A673 (cell line): ENCODE results near the gene CRIP1. TPM values are rescaled to one million over a fixed set of nuclear protein-coding genes. Genes with fewer than 3 reads are reported as not detected.

ENCODE experiments used
- BruUV-seq: library from RNA; stranded (reverse); fragments of 400-500 nt; replicated peaks from 2 replicates; lab custom pipeline; 2021; lab: Mats Ljungman, UMichigan
- CTCF ChIA-PET: fragments of 300-600 bp; sonication (Branson Sonifier 250); formaldehyde crosslinking; loops from one replicate; lab custom pipeline; 2022; ENCODE audit warnings: antibody characterized with exemption; lab: Charles Lee
- POLR2A ChIA-PET: fragments of 300-600 bp; sonication (Branson Sonifier 250); formaldehyde crosslinking; loops from one replicate; lab custom pipeline; 2022; ENCODE audit warnings: antibody characterized with exemption; ENCODE audit not compliant: low non-redundant PET; lab: Charles Lee
- DNase-seq: peaks from one replicate; pipeline ENCODE4 v3.0.0-alpha.2; 2015; ENCODE audit warnings: low spot score
- H3K27ac ChIP-seq: fragments of 200-600 bp; sonication (generic); 2 replicates; pipeline ENCODE4 v1.5.1; 2016; ENCODE audit warnings: mixed run types, low read depth, mild to moderate bottlenecking, mixed read lengths, antibody characterized with exemption, low read length; ENCODE audit not compliant: poor library complexity, severe bottlenecking
- H3K27me3 ChIP-seq: fragments of 200-600 bp; sonication (generic); replicated peaks from 2 replicates; pipeline ENCODE4 v1.6.1; 2017; ENCODE audit warnings: mixed run types, low read depth, mild to moderate bottlenecking, mixed read lengths, antibody characterized with exemption, low read length; ENCODE audit not compliant: insufficient read depth, poor library complexity
- H3K36me3 ChIP-seq: fragments of 200-600 bp; sonication (generic); 2 replicates; pipeline ENCODE4 v1.6.1; 2016; ENCODE audit warnings: mixed run types, mild to moderate bottlenecking, mixed read lengths, antibody characterized with exemption, low read length; ENCODE audit not compliant: insufficient read depth, poor library complexity, severe bottlenecking
- H3K4me1 ChIP-seq: fragments of 200-600 bp; sonication (generic); 2 replicates; pipeline ENCODE4 v1.6.1; 2017; ENCODE audit warnings: mixed run types, mild to moderate bottlenecking, mixed read lengths, antibody characterized with exemption, low read length; ENCODE audit not compliant: insufficient read depth, poor library complexity, severe bottlenecking
- H3K4me3 ChIP-seq: fragments of 200-600 bp; sonication (generic); 2 replicates; pipeline ENCODE4 v1.5.1; 2016; ENCODE audit warnings: low read depth, mixed run types, mild to moderate bottlenecking, mixed read lengths, low read length; ENCODE audit not compliant: poor library complexity, severe bottlenecking
- H3K9me3 ChIP-seq: fragments of 200-600 bp; sonication (generic); 2 replicates; pipeline ENCODE4 v1.6.1; 2016; ENCODE audit warnings: mixed run types, low read depth, mild to moderate bottlenecking, mixed read lengths, antibody characterized with exemption, low read length; ENCODE audit not compliant: poor library complexity, severe bottlenecking
- EZH2 ChIP-seq: fragments of 200-600 bp; sonication (generic); IDR thresholded peaks from 2 replicates; pipeline ENCODE4 v1.6.1; 2017; ENCODE audit warnings: borderline replicate concordance, low read depth, mild to moderate bottlenecking, mixed read lengths, antibody characterized with exemption, low read length; ENCODE audit not compliant: poor library complexity, severe bottlenecking
- intact Hi-C: fragments of 100-400 bp; cut with micrococcal nuclease; formaldehyde crosslinking; loops from one replicate; pipeline ENCODE4 v1.10.0; 2022; ENCODE audit not compliant: unreplicated experiment
- total RNA-seq: library from RNA; stranded (reverse); gene quantifications from 2 replicates; pipeline ENCODE4 v1.2.3, GENCODE V29; 2021
- TF ChIP-seq, protein P1 (sequence below): fragments of 300-800, 200-600 bp; sonication (generic); conservative IDR thresholded peaks from 2 replicates; pipeline ENCODE4 v1.5.1; 2017; ENCODE audit warnings: low read depth, mild to moderate bottlenecking, antibody characterized with exemption, low read length, moderate library complexity, mixed read lengths

Gene CRIP1
- total RNA-seq, 1 experiment from 2014 or later: 47.7 TPM

DNA sequence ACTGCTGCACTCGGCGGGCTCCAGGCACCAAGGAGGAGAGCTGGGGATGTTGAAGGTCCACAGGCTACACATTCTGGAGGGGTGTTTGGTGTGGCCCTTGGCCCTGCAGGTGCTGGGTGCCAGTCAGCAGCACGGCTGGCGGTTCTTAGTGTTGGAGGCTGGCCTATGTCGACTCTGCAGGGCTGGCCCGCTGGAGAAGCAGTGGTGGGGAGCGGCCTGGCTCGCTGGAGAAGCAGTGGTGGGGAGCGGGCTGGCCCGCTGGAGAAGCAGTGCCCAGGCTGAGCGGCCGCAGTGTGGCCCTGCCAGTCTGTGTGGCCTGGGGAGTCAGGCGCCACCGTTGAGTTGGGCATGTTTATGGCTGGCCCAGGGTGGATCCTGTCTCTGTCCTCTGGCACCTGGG is 39.7 kb upstream of the CRIP1 start:
- no peak overlapping the region for H3K4me3 ChIP-seq
- CTCF ChIA-PET: no interaction called here

DNA sequence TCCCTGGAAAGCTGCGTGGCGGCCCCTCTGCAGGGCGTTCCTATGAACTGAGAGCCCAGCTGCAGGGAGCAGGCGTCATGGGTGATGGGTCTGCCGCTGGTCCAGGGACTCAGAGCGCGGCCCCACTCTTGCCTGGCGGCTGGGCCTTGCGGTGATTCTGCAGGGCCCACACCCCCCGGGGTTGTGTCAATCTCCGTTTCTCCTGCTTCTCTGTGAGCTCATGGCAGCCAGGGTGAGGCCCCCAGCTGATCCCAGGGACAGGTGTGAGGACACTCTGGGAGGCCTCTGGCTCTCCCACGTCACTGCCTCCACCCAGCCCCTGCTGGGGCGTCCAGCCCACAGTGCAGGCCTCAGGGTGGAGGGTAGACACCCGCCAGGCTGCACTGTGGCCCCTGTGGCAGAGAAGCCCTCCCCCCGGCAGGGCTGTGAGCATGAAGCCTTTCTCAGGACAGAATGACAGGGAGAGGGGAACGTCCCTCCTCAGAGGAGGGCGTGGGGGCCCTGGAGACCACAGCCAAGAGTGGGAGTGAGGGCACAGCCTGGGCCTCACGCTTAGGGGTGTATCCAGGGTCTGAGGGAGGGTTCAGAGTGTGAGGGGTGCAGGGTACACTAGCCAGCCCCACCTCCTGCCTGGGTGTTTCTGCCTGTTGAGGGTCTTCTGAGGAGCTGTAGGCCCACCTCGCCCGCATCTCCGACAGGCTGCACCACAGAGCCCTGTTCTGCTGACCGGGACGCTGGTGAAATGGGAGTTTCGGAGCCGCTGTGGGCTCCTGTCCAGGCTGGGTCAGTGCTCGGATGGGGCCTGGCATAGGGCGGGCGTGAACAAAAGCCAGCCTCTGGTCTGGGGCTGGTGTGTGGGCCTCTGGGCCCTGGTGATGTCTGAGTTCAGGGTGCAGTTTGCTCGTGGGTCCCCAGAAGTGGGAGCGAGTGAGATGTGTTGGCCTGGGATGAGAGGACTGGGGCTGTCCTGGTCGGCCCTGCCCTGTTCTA is 38.7 kb upstream of the CRIP1 start:
- peak overlapping the region; percentile 53 for H3K27ac ChIP-seq
- no peaks in the 10 kb centered on the region for H3K9me3 ChIP-seq
- DNase-seq: no peak
- H3K36me3 ChIP-seq: peaks cover 56% of the 10 kb centered on the region
- CTCF ChIA-PET: interaction anchor here (0.6 to 1.1 kb wide), 2 partner anchors 10 to 23 kb away, joined by 4 to 5 read pairs; no protein-coding TSS in a partner anchor
- BruUV-seq: no TSS peak
- no peak for TF ChIP-seq EZH2
- TF ChIP-seq, protein P1, sequence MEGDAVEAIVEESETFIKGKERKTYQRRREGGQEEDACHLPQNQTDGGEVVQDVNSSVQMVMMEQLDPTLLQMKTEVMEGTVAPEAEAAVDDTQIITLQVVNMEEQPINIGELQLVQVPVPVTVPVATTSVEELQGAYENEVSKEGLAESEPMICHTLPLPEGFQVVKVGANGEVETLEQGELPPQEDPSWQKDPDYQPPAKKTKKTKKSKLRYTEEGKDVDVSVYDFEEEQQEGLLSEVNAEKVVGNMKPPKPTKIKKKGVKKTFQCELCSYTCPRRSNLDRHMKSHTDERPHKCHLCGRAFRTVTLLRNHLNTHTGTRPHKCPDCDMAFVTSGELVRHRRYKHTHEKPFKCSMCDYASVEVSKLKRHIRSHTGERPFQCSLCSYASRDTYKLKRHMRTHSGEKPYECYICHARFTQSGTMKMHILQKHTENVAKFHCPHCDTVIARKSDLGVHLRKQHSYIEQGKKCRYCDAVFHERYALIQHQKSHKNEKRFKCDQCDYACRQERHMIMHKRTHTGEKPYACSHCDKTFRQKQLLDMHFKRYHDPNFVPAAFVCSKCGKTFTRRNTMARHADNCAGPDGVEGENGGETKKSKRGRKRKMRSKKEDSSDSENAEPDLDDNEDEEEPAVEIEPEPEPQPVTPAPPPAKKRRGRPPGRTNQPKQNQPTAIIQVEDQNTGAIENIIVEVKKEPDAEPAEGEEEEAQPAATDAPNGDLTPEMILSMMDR: no peak
- H3K4me1 ChIP-seq: peaks cover 4% of the 10 kb centered on the region
- no peak overlapping the region for H3K4me3 ChIP-seq
- intact Hi-C loops: loop anchor here (2.0 kb wide), 1 partner anchor 41 kb away; no protein-coding TSS in a partner anchor
- POLR2A ChIA-PET: no interaction called here
- no peaks in the 10 kb centered on the region for H3K27me3 ChIP-seq

More for the DNA sequence above, 39.7 kb upstream of the CRIP1 start:
- Histone ChIP-seq H3K27me3 (no peaks in the 10 kb centered on the region), H3K36me3 (peaks cover 54% of the 10 kb centered on the region), H3K9me3 (no peaks in the 10 kb centered on the region), H3K4me1 (peaks cover 4% of the 10 kb centered on the region), H3K27ac (no peak overlapping the region)
- intact Hi-C loops: no loop called here
- BruUV-seq: no TSS peak
- TF ChIP-seq, protein P1: no peak
- no peak for TF ChIP-seq EZH2
- POLR2A ChIA-PET: no interaction called here
- no peak for DNase-seq

DNA sequence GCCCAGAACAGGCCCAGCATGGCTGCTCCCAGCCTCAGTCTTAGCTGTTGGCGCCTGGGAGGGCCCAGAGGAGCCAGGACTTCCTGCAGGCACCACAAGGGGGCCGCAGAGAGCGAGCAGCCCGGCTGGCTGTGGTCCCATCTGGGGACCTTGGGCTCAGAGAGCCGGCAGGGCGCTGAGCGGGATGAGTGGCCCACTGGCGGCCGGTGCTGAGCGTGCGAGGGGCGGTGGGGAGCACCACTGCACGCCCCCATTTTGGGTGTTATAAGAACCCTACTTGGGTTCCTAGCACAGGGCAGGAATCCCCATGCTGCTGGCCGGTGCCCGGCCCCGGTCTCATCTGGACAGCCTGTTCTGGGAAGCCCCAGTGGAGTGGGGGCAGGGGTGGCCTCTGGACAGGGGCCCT is 38.0 kb upstream of the CRIP1 start:
- no TSS peak for BruUV-seq
- POLR2A ChIA-PET: no interaction called here
- intact Hi-C loops: loop anchor here (2.0 kb wide), 1 partner anchor 40 kb away; no protein-coding TSS in a partner anchor

More for the DNA sequence above, 38.0 kb upstream of the CRIP1 start:
- TF ChIP-seq, protein P1: peak; percentile 89
- TF ChIP-seq EZH2: no peak
- Histone ChIP-seq H3K4me1 (peaks cover 4% of the 10 kb centered on the region), H3K4me3 (no peak overlapping the region), H3K9me3 (no peaks in the 10 kb centered on the region), H3K27me3 (no peaks in the 10 kb centered on the region), H3K36me3 (peaks cover 57% of the 10 kb centered on the region), H3K27ac (no peak overlapping the region)
- CTCF ChIA-PET: interaction anchor here (0.6 to 1.1 kb wide), 2 partner anchors 11 to 22 kb away, joined by 4 to 5 read pairs; no protein-coding TSS in a partner anchor
- peak; percentile 79 for DNase-seq
